Glomerular endothelial cell (primary cell): ENCODE data around the gene PSMG3. TPM values are rescaled to one million over a fixed set of nuclear protein-coding genes. Genes with fewer than 3 reads are reported as not detected.

Experiments
- total RNA-seq: library from RNA; depleted of rRNA; stranded (reverse); fragments of >200 nt; gene quantifications from 2 replicates; pipeline ENCODE4 v1.2.3, GENCODE V29; 2015

PSMG3 gene
- total RNA-seq, 1 donor from 2014 or later = 45.6 TPM

Other genes with a start within 250 kb of the PSMG3 start
- 37.4 and 64.9 TPM in 2 replicates for gene MICALL2, start 110.6 kb downstream of the PSMG3 start, total RNA-seq
- gene INTS1, start 65.6 kb downstream of the PSMG3 start, total RNA-seq = 67.0 and 85.4 TPM in 2 replicates
- gene MAFK, start 39.3 kb downstream of the PSMG3 start, total RNA-seq = 34.9 and 45.1 TPM in 2 replicates
- gene TMEM184A, start 13.8 kb downstream of the PSMG3 start, total RNA-seq = 0.64 and 0.68 TPM in 2 replicates
- gene ELFN1, start 100.2 kb upstream of the PSMG3 start, total RNA-seq = 0.05 and 1.5 TPM in 2 replicates